Measurements from ENCODE around the gene KCNMA1. TPM values are rescaled to one million over a fixed set of nuclear protein-coding genes. Genes with fewer than 3 reads are reported as not detected.

The KCNMA1 gene
- total RNA-seq, 2 experiments from 2014 or later, result 0.55 to 1.5 TPM

- H3K27ac Mint-ChIP-seq, result no peak overlapping the region
- H3K4me3 Mint-ChIP-seq, result no peak overlapping the region
- H3K9me3 Mint-ChIP-seq (ENCODE audit: low read depth), result no peaks in the 10 kb centered on the region
- no peaks in the 10 kb centered on the region for H3K4me1 Mint-ChIP-seq
- no peak for DNase-seq
- no peaks in the 10 kb centered on the region for H3K27me3 Mint-ChIP-seq
- CTCF ChIA-PET, result no interaction called here
- H3K36me3 Mint-ChIP-seq, result no peaks in the 10 kb centered on the region
- no peak for ATAC-seq
Measured at GRCh38 chr10:77079592-77080300, 557.9 kb downstream of the KCNMA1 start.

- no peaks in the 10 kb centered on the region for H3K9me3 Mint-ChIP-seq (ENCODE audit: low read depth)
- no peak overlapping the region for H3K27ac Mint-ChIP-seq
- ATAC-seq (no peak), DNase-seq (no peak)
- H3K36me3 Mint-ChIP-seq, result no peaks in the 10 kb centered on the region
- CTCF ChIA-PET, result interaction anchor here (0.6 kb wide), 1 partner anchor 565 kb away, joined by 3 read pairs; no protein-coding TSS in a partner anchor
- no peaks in the 10 kb centered on the region for H3K4me1 Mint-ChIP-seq
- H3K4me3 Mint-ChIP-seq, result no peak overlapping the region
- H3K27me3 Mint-ChIP-seq, result peaks cover 3% of the 10 kb centered on the region
Measured at GRCh38 chr10:77077316-77077945, 560.2 kb downstream of the KCNMA1 start.

GRCh38 chr10:77075926-77076325 lies 561.7 kb downstream of the KCNMA1 start:
- Mint-ChIP-seq H3K9me3 (ENCODE audit: low read depth) (no peaks in the 10 kb centered on the region), H3K4me1 (no peaks in the 10 kb centered on the region)

GRCh38 chr10:77074104-77074624 lies 563.4 kb downstream of the KCNMA1 start:
- CTCF ChIA-PET, result no interaction called here
- Mint-ChIP-seq H3K36me3 (no peaks in the 10 kb centered on the region), H3K9me3 (ENCODE audit: low read depth) (no peaks in the 10 kb centered on the region), H3K4me3 (no peak overlapping the region), H3K27me3 (peaks cover 3% of the 10 kb centered on the region), H3K27ac (no peak overlapping the region), H3K4me1 (no peaks in the 10 kb centered on the region)
- ATAC-seq, result no peak
- no peak for DNase-seq

More at GRCh38 chr10:77075926-77076325, 561.7 kb downstream of the KCNMA1 start:
- Mint-ChIP-seq H3K27me3 (peaks cover 3% of the 10 kb centered on the region), H3K36me3 (no peaks in the 10 kb centered on the region), H3K4me3 (no peak overlapping the region), H3K27ac (no peak overlapping the region)
- ATAC-seq, result no peak
- DNase-seq, result no peak
- CTCF ChIA-PET, result interaction anchor here (1.8 kb wide), 1 partner anchor 10 kb away, joined by 4 read pairs; no protein-coding TSS in a partner anchor

GRCh38 chr10:77073663-77073960 lies 564.0 kb downstream of the KCNMA1 start:
- Mint-ChIP-seq H3K4me1 (no peaks in the 10 kb centered on the region), H3K27me3 (peaks cover 3% of the 10 kb centered on the region), H3K4me3 (no peak overlapping the region), H3K36me3 (no peaks in the 10 kb centered on the region), H3K9me3 (ENCODE audit: low read depth) (no peaks in the 10 kb centered on the region), H3K27ac (no peak overlapping the region)
- no peak for ATAC-seq
- CTCF ChIA-PET, result no interaction called here
- no peak for DNase-seq

- H3K4me1 Mint-ChIP-seq, result no peaks in the 10 kb centered on the region
Measured at GRCh38 chr10:77072836-77073662, 564.6 kb downstream of the KCNMA1 start.

GRCh38 chr10:77072361-77072835 lies 565.2 kb downstream of the KCNMA1 start:
- CTCF ChIA-PET, result no interaction called here
- Mint-ChIP-seq H3K4me3 (no peak overlapping the region), H3K9me3 (ENCODE audit: low read depth) (no peaks in the 10 kb centered on the region), H3K4me1 (no peaks in the 10 kb centered on the region), H3K27me3 (peaks cover 3% of the 10 kb centered on the region), H3K36me3 (no peaks in the 10 kb centered on the region), H3K27ac (no peak overlapping the region)
- DNase-seq (no peak), ATAC-seq (no peak)

More at GRCh38 chr10:77072836-77073662, 564.6 kb downstream of the KCNMA1 start:
- DNase-seq, result no peak
- no peak for ATAC-seq
- H3K36me3 Mint-ChIP-seq, result no peaks in the 10 kb centered on the region
- H3K27me3 Mint-ChIP-seq, result peaks cover 3% of the 10 kb centered on the region
- no peaks in the 10 kb centered on the region for H3K9me3 Mint-ChIP-seq (ENCODE audit: low read depth)
- CTCF ChIA-PET, result no interaction called here
- no peak overlapping the region for H3K4me3 Mint-ChIP-seq
- H3K27ac Mint-ChIP-seq, result no peak overlapping the region

- Mint-ChIP-seq H3K27ac (no peak overlapping the region), H3K4me1 (no peaks in the 10 kb centered on the region), H3K4me3 (no peak overlapping the region), H3K9me3 (ENCODE audit: low read depth) (no peaks in the 10 kb centered on the region), H3K36me3 (no peaks in the 10 kb centered on the region), H3K27me3 (peaks cover 3% of the 10 kb centered on the region)
- CTCF ChIA-PET, result no interaction called here
- no peak for DNase-seq
- no peak for ATAC-seq
Measured at GRCh38 chr10:77071956-77072355, 565.7 kb downstream of the KCNMA1 start.

GRCh38 chr10:77071001-77071511 lies 566.6 kb downstream of the KCNMA1 start:
- Mint-ChIP-seq H3K27me3 (peaks cover 3% of the 10 kb centered on the region), H3K4me3 (no peak overlapping the region), H3K9me3 (ENCODE audit: low read depth) (no peaks in the 10 kb centered on the region), H3K36me3 (no peaks in the 10 kb centered on the region), H3K27ac (no peak overlapping the region), H3K4me1 (no peaks in the 10 kb centered on the region)
- DNase-seq, result no peak
- ATAC-seq, result no peak
- CTCF ChIA-PET, result no interaction called here

- DNase-seq (no peak), ATAC-seq (no peak)
- peaks cover 3% of the 10 kb centered on the region for H3K27me3 Mint-ChIP-seq
- no peak overlapping the region for H3K4me3 Mint-ChIP-seq
- H3K4me1 Mint-ChIP-seq, result no peaks in the 10 kb centered on the region
- no peak overlapping the region for H3K27ac Mint-ChIP-seq
- H3K9me3 Mint-ChIP-seq (ENCODE audit: low read depth), result no peaks in the 10 kb centered on the region
- no peaks in the 10 kb centered on the region for H3K36me3 Mint-ChIP-seq
- CTCF ChIA-PET, result no interaction called here
Measured at GRCh38 chr10:77070346-77070745, 567.3 kb downstream of the KCNMA1 start.

GRCh38 chr10:77068969-77069368 lies 568.6 kb downstream of the KCNMA1 start:
- DNase-seq (no peak), ATAC-seq (no peak)
- Mint-ChIP-seq H3K36me3 (no peaks in the 10 kb centered on the region), H3K4me1 (no peaks in the 10 kb centered on the region), H3K4me3 (no peak overlapping the region), H3K27me3 (peaks cover 3% of the 10 kb centered on the region), H3K27ac (no peak overlapping the region), H3K9me3 (ENCODE audit: low read depth) (no peaks in the 10 kb centered on the region)
- CTCF ChIA-PET, result no interaction called here

- H3K4me3 Mint-ChIP-seq, result no peak overlapping the region
- H3K27ac Mint-ChIP-seq, result no peak overlapping the region
- CTCF ChIA-PET, result no interaction called here
- ATAC-seq (no peak), DNase-seq (no peak)
- no peaks in the 10 kb centered on the region for H3K36me3 Mint-ChIP-seq
- no peaks in the 10 kb centered on the region for H3K4me1 Mint-ChIP-seq
- H3K27me3 Mint-ChIP-seq, result no peaks in the 10 kb centered on the region
- no peaks in the 10 kb centered on the region for H3K9me3 Mint-ChIP-seq (ENCODE audit: low read depth)
Measured at GRCh38 chr10:77068272-77068671, 569.3 kb downstream of the KCNMA1 start.

GRCh38 chr10:77062381-77062780 lies 575.2 kb downstream of the KCNMA1 start:
- H3K4me1 Mint-ChIP-seq, result no peaks in the 10 kb centered on the region
- no peaks in the 10 kb centered on the region for H3K36me3 Mint-ChIP-seq
- H3K9me3 Mint-ChIP-seq (ENCODE audit: low read depth), result no peaks in the 10 kb centered on the region
- DNase-seq, result no peak
- CTCF ChIA-PET, result interaction anchor here (0.8 kb wide), 1 partner anchor 86 kb away, joined by 3 read pairs; no protein-coding TSS in a partner anchor
- peaks cover 3% of the 10 kb centered on the region for H3K27me3 Mint-ChIP-seq
- H3K4me3 Mint-ChIP-seq, result no peak overlapping the region
- ATAC-seq, result no peak
- no peak overlapping the region for H3K27ac Mint-ChIP-seq
